ENCODE results near the gene CDH10. TPM values are rescaled to one million over a fixed set of nuclear protein-coding genes. Genes with fewer than 3 reads are reported as not detected.

Gene CDH10
- total RNA-seq, 2 experiments from 2014 or later = not detected

GRCh38 chr5:24547132-24547531 lies 97.6 kb downstream of the CDH10 start:
- intact Hi-C loops (cut with micrococcal nuclease; ENCODE audit: unreplicated experiment) = no loop called here
- TF ChIP-seq CTCF (conservative IDR thresholded peaks at IDR 0.05; ENCODE audit: low read length) = no peak
- TF ChIP-seq EZH2phosphoT487 (IDR thresholded peaks at IDR 0.05; ENCODE audit: borderline replicate concordance, low read depth, low read length) = no peak
- Histone ChIP-seq H2AFZ (ENCODE audit: low read length) (no peak overlapping the region), H3K9me2 (ENCODE audit: insufficient read depth, low read length) (no peaks in the 10 kb centered on the region), H3K4me1 (ENCODE audit: insufficient read depth, low read length, poor library complexity, severe bottlenecking) (no peaks in the 10 kb centered on the region), H3K4me3 (ENCODE audit: low read depth, low read length, poor library complexity, severe bottlenecking) (no peak overlapping the region), H3K79me2 (ENCODE audit: insufficient read depth, low read depth, low read length) (no peaks in the 10 kb centered on the region), H3K4me2 (ENCODE audit: low read length) (no peak overlapping the region), H3K27ac (ENCODE audit: low read depth, low read length, poor library complexity, severe bottlenecking) (no peak overlapping the region), H3K36me3 (ENCODE audit: insufficient read depth, low read length) (no peaks in the 10 kb centered on the region), H3K9me3 (ENCODE audit: low read length) (no peaks in the 10 kb centered on the region), H4K20me1 (ENCODE audit: insufficient read depth, low read length) (no peaks in the 10 kb centered on the region)
- CTCF ChIA-PET (ENCODE audit: unreplicated experiment) = no interaction called here
- BruUV-seq (replicated peaks) = no TSS peak
- no peak for DNase-seq (ENCODE audit: low spot score)
- POLR2A ChIA-PET = no interaction called here

- POLR2A ChIA-PET = no interaction called here
- BruUV-seq (replicated peaks) = no TSS peak
Measured at GRCh38 chr5:24539613-24540012, 105.2 kb downstream of the CDH10 start.

GRCh38 chr5:24538346-24538745 lies 106.4 kb downstream of the CDH10 start:
- no peak for TF ChIP-seq CTCF (conservative IDR thresholded peaks at IDR 0.05; ENCODE audit: low read length)
- TF ChIP-seq EZH2phosphoT487 (IDR thresholded peaks at IDR 0.05; ENCODE audit: borderline replicate concordance, low read depth, low read length) = no peak
- no peaks in the 10 kb centered on the region for H3K9me3 ChIP-seq (ENCODE audit: low read length)
- no peaks in the 10 kb centered on the region for H3K36me3 ChIP-seq (ENCODE audit: insufficient read depth, low read length)
- no peak overlapping the region for H3K4me2 ChIP-seq (ENCODE audit: low read length)
- H2AFZ ChIP-seq (ENCODE audit: low read length) = no peak overlapping the region
- ChIA-PET CTCF (ENCODE audit: unreplicated experiment) (no interaction called here), POLR2A (interaction anchor here (0.7 to 0.8 kb wide), 2 partner anchors 13 to 755 kb away, joined by 3 read pairs; no protein-coding TSS in a partner anchor)
- DNase-seq (ENCODE audit: low spot score) = no peak
- no TSS peak for BruUV-seq (replicated peaks)
- intact Hi-C loops (cut with micrococcal nuclease; ENCODE audit: unreplicated experiment) = no loop called here
- no peaks in the 10 kb centered on the region for H3K4me1 ChIP-seq (ENCODE audit: insufficient read depth, low read length, poor library complexity, severe bottlenecking)
- no peaks in the 10 kb centered on the region for H3K79me2 ChIP-seq (ENCODE audit: insufficient read depth, low read depth, low read length)
- H3K9me2 ChIP-seq (ENCODE audit: insufficient read depth, low read length) = no peaks in the 10 kb centered on the region
- H3K27ac ChIP-seq (ENCODE audit: low read depth, low read length, poor library complexity, severe bottlenecking) = no peak overlapping the region
- no peaks in the 10 kb centered on the region for H4K20me1 ChIP-seq (ENCODE audit: insufficient read depth, low read length)
- no peak overlapping the region for H3K4me3 ChIP-seq (ENCODE audit: low read depth, low read length, poor library complexity, severe bottlenecking)

More at GRCh38 chr5:24539613-24540012, 105.2 kb downstream of the CDH10 start:
- intact Hi-C loops (cut with micrococcal nuclease; ENCODE audit: unreplicated experiment) = no loop called here
- Histone ChIP-seq H3K79me2 (ENCODE audit: insufficient read depth, low read depth, low read length) (no peaks in the 10 kb centered on the region), H2AFZ (ENCODE audit: low read length) (no peak overlapping the region), H3K4me1 (ENCODE audit: insufficient read depth, low read length, poor library complexity, severe bottlenecking) (no peaks in the 10 kb centered on the region), H3K9me2 (ENCODE audit: insufficient read depth, low read length) (no peaks in the 10 kb centered on the region), H4K20me1 (ENCODE audit: insufficient read depth, low read length) (no peaks in the 10 kb centered on the region), H3K4me3 (ENCODE audit: low read depth, low read length, poor library complexity, severe bottlenecking) (no peak overlapping the region), H3K36me3 (ENCODE audit: insufficient read depth, low read length) (no peaks in the 10 kb centered on the region), H3K9me3 (ENCODE audit: low read length) (no peaks in the 10 kb centered on the region), H3K4me2 (ENCODE audit: low read length) (no peak overlapping the region), H3K27ac (ENCODE audit: low read depth, low read length, poor library complexity, severe bottlenecking) (no peak overlapping the region)
- CTCF ChIA-PET (ENCODE audit: unreplicated experiment) = no interaction called here
- DNase-seq (ENCODE audit: low spot score) = no peak
- no peak for TF ChIP-seq CTCF (conservative IDR thresholded peaks at IDR 0.05; ENCODE audit: low read length)
- TF ChIP-seq EZH2phosphoT487 (IDR thresholded peaks at IDR 0.05; ENCODE audit: borderline replicate concordance, low read depth, low read length) = no peak
